HL-60 (cell line): ENCODE results near the gene ITPA.
A peak's percentile ranks its signal among the peaks of the same experiment; 100 is the strongest.

ENCODE experiments used
- DNase-seq, 2 experiments: peaks; one replicate each; pipeline ENCODE4 v3.0.0-alpha.2; 2010 to 2020; ENCODE audit warnings: low read depth in 1 of 2, low spot score in 1 of 2
- H3K27ac ChIP-seq: fragments of 250-450 bp; sonication (Bioruptor Pico); replicated peaks from 2 replicates; pipeline ENCODE4 v1.5.1; 2020; ENCODE audit warnings: mild to moderate bottlenecking, moderate library complexity
- H3K27me3 ChIP-seq: fragments of 250-450 bp; sonication (Bioruptor Pico); 2 replicates; pipeline ENCODE4 v1.5.1; 2021; ENCODE audit warnings: mild to moderate bottlenecking, moderate library complexity; ENCODE audit not compliant: insufficient read depth, poor library complexity, severe bottlenecking
- H3K4me3 ChIP-seq: replicated peaks from 2 replicates; pipeline ENCODE4 v1.5.1; 2011; ENCODE audit warnings: mild to moderate bottlenecking, control low read depth, low read length; ENCODE audit not compliant: insufficient read depth
- GABPA ChIP-seq: IDR thresholded peaks from 2 replicates; pipeline ENCODE4 v1.6.1; 2012; ENCODE audit warnings: low read depth
- POLR2AphosphoS5 ChIP-seq: IDR thresholded peaks from 2 replicates; pipeline ENCODE4 v1.6.1; 2012; ENCODE audit warnings: low read depth
- SPI1 ChIP-seq: IDR thresholded peaks from 2 replicates; pipeline ENCODE4 v1.6.1; 2012; ENCODE audit warnings: low read depth, mild to moderate bottlenecking, borderline replicate concordance
- TF ChIP-seq, protein P1 (sequence below): IDR thresholded peaks from one replicate; pipeline ENCODE4 v1.5.1; 2011; ENCODE audit warnings: low read length, control low read depth, inconsistent platforms; ENCODE audit not compliant: insufficient read depth
- TF ChIP-seq, protein P2 (sequence below): IDR thresholded peaks from 2 replicates; pipeline ENCODE4 v1.6.1; 2012; ENCODE audit warnings: low read depth; ENCODE audit not compliant: insufficient replicate concordance

ITPA gene

DNA sequence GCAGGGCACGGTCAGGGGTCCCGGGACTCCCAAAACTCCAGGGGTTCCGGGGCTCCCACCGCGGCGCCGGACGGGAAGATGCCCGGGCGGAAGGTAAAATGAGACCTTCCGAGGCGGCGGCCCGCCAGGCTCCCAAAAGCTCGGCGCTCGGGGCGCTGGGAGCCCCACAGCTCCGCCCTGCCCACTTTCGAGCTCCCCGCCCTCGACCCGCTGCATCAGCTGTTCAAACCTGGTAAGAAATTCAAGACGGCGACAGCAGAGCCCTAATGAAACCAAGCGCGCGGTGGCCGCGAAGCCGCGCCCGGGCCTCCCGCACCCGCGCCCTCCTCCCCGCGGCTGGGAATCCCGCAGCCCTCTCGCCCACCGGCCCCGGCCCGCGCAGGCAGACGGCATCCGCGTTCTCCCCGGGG is 29.3 kb downstream of the ITPA start:
- Histone ChIP-seq H3K27me3 (peaks cover 55% of the 10 kb centered on the region), H3K27ac (no peak overlapping the region), H3K4me3 (peak overlapping the region; percentile 77)
- TF ChIP-seq, protein P1, sequence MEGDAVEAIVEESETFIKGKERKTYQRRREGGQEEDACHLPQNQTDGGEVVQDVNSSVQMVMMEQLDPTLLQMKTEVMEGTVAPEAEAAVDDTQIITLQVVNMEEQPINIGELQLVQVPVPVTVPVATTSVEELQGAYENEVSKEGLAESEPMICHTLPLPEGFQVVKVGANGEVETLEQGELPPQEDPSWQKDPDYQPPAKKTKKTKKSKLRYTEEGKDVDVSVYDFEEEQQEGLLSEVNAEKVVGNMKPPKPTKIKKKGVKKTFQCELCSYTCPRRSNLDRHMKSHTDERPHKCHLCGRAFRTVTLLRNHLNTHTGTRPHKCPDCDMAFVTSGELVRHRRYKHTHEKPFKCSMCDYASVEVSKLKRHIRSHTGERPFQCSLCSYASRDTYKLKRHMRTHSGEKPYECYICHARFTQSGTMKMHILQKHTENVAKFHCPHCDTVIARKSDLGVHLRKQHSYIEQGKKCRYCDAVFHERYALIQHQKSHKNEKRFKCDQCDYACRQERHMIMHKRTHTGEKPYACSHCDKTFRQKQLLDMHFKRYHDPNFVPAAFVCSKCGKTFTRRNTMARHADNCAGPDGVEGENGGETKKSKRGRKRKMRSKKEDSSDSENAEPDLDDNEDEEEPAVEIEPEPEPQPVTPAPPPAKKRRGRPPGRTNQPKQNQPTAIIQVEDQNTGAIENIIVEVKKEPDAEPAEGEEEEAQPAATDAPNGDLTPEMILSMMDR = no peak
- TF ChIP-seq GABPA (0 out of 2 replicates have a peak, but pooled peaks have one; percentile 26), SPI1 (no peak)
- peak in 1 of 2 experiments; percentile 27 for DNase-seq

DNA sequence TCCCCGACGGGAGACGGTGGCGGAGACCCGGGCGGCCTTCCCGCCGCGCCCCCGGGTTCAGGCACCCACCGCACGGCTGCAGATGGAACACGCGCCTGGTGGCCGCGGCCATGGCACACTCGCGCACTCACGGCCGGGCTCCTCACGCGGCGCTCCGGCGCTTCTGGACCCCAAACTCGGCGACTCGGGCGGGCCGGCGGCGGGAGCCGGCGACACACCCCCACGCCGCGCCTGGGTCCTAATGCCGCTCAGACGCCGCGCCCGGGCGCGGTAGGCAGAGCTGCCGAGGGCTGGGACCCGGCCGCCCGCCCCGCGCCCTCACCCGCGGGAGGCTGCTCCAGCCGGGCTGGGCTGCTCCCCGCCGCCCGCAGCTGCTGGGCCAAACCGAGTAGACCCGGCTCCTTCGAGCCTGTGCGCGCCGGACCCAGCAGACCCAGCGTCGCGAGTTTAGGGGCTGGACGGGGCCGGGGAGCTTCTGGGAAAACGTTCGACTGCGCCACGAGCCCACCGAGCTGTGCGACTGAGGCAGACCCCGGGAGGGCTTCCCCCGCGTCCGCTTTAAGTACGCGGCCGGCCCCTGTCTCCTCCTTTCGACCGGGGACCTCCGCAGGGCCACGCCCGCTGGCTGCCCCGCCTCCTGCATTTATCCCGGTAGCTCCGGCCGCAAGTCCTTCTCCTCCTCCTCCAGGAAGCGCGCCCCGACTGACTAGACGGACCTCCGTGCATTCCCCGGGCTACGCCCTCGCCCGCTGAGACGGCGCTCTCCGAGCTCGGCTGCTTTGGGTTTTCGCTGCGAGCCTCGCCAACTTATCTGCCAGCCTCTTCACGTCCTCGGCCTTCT is 29.9 kb downstream of the ITPA start, which contains the start of gene SLC4A11:
TSS of gene SLC4A11 (minus strand) at position 165 of the 841 bp plus-strand sequence. CDS start at position 112, 53 bp downstream.
- H3K4me3 ChIP-seq = peak within 1 kb of the TSS; percentile 77
- peak; percentile 21 to 53 for DNase-seq
- TF ChIP-seq, protein P1 = no peak
- TF ChIP-seq, protein P2, sequence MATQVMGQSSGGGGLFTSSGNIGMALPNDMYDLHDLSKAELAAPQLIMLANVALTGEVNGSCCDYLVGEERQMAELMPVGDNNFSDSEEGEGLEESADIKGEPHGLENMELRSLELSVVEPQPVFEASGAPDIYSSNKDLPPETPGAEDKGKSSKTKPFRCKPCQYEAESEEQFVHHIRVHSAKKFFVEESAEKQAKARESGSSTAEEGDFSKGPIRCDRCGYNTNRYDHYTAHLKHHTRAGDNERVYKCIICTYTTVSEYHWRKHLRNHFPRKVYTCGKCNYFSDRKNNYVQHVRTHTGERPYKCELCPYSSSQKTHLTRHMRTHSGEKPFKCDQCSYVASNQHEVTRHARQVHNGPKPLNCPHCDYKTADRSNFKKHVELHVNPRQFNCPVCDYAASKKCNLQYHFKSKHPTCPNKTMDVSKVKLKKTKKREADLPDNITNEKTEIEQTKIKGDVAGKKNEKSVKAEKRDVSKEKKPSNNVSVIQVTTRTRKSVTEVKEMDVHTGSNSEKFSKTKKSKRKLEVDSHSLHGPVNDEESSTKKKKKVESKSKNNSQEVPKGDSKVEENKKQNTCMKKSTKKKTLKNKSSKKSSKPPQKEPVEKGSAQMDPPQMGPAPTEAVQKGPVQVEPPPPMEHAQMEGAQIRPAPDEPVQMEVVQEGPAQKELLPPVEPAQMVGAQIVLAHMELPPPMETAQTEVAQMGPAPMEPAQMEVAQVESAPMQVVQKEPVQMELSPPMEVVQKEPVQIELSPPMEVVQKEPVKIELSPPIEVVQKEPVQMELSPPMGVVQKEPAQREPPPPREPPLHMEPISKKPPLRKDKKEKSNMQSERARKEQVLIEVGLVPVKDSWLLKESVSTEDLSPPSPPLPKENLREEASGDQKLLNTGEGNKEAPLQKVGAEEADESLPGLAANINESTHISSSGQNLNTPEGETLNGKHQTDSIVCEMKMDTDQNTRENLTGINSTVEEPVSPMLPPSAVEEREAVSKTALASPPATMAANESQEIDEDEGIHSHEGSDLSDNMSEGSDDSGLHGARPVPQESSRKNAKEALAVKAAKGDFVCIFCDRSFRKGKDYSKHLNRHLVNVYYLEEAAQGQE = no peak
- TF ChIP-seq POLR2AphosphoS5 (no peak), SPI1 (no peak), GABPA (no peak)
- H3K27ac ChIP-seq = no peak within 1 kb of the TSS
- H3K27me3 ChIP-seq = peaks cover 55% of the 10 kb centered on the region

DNA sequence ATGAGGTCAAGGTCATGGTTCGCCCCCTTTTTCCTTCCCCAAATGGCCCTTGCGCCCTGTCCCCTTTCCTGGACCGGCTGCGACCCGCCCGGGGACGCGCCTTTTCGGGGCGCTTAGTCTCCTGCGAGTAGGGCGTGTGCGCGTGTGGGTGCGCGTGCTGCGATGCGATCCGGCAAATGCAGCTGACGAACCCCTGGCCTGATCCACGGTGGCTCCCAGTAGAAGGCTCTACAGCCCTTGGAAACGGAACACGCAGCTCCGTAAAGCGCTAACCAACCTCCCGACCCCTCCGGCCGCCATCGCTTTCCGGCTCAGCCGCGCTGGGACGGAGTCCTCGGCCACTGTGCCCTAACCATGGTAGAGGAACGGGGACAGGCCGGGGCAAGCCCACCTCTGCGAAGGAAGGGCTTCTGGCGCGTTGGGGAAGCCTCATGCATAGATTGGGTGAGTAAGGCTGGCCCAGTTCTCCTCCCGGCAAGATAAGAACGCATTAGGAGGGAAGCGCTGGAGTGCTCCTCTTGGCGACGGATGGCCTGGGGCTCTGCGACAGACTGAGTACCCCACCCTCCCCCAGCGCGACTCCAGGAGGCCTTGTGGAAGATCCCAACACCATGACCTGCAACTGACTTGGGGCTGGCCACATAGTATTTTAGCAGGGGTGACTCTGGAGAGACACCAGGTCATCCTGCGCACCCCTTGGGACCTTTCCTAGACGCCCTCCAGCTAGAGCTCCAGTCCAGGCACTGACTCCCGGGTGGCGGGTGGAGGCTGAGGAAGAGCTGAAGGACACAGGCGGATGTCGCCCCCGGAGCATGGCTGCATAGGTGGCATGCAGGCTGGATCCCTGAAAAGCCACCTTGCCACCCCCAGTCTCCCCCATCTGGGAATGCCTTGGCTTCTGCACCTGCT is 30.8 kb downstream of the ITPA start:
- TF ChIP-seq SPI1 (no peak), GABPA (no peak), POLR2AphosphoS5 (no peak)
- TF ChIP-seq, protein P1 = no peak
- TF ChIP-seq, protein P2 = no peak
- no peak for DNase-seq
- H3K27me3 ChIP-seq = peaks cover 55% of the 10 kb centered on the region
- H3K4me3 ChIP-seq = peak overlapping the region; percentile 77
- H3K27ac ChIP-seq = no peak overlapping the region
